ENCODE data around the gene PARD3.

- TF ChIP-seq CTCF (IDR thresholded peaks at IDR 0.05) (no peak), RELA (CRISPR knock-in tag; IDR thresholded peaks at IDR 0.05; ENCODE audit: borderline replicate concordance) (no peak), CBFB (CRISPR knock-in tag; IDR thresholded peaks at IDR 0.05; ENCODE audit: low read depth) (no peak), E2F5 (CRISPR knock-in tag; IDR thresholded peaks at IDR 0.05) (no peak), ETV6 (CRISPR knock-in tag; IDR thresholded peaks at IDR 0.05) (no peak), ATF2 (CRISPR knock-in tag; IDR thresholded peaks at IDR 0.05; ENCODE audit: borderline replicate concordance, low read depth) (no peak), FOXP1 (CRISPR knock-in tag; IDR thresholded peaks at IDR 0.05; ENCODE audit: borderline replicate concordance) (no peak)
Measured at GRCh38 chr10:34133406-34133805, 681.7 kb downstream of the PARD3 start.
